Naive thymus-derived CD4-positive, alpha-beta T cell (primary cell): ENCODE data around the gene AK4. TPM values are rescaled to one million over a fixed set of nuclear protein-coding genes. Genes with fewer than 3 reads are reported as not detected.

Experiments used
- ATAC-seq: fragments of 150-1000 bp; cut with Tn5 transposase; 2 replicates; pipeline ENCODE4 v1.10.0; 2021; ENCODE audit warnings: mild to moderate bottlenecking, moderate library complexity
- CTCF ChIA-PET: fragments of 350-600 bp; sonication (Branson Sonifier 250); formaldehyde crosslinking; loops from one replicate; lab custom pipeline; 2021; ENCODE audit warnings: antibody characterized with exemption; lab: Charles Lee
- POLR2A ChIA-PET: fragments of 350-600 bp; sonication (Branson Sonifier 250); formaldehyde crosslinking; loops from one replicate; lab custom pipeline; 2021; ENCODE audit warnings: antibody characterized with exemption, inconsistent platforms; lab: Charles Lee
- DNase-seq, 9 donors: peaks; one replicate each; pipeline versions ENCODE4 v3.0.0 to v3.0.0-alpha.2; 2020 to 2022; ENCODE audit warnings: mixed read lengths in 1 of 9
- H3K27ac ChIP-seq: one replicate; pipeline ENCODE4 v1.7.0; 2013; ENCODE audit warnings: mild to moderate bottlenecking, low read depth, low read length, moderate library complexity
- H3K27me3 ChIP-seq, 2 donors: one replicate each; pipeline ENCODE4 v1.7.0; 2013; ENCODE audit warnings: low read length in 2 of 2, mild to moderate bottlenecking in 2 of 2, moderate library complexity in 2 of 2; ENCODE audit not compliant: control insufficient read depth in 2 of 2, insufficient read depth in 2 of 2
- H3K36me3 ChIP-seq, 3 experiments: 1 replicate in 2 of 3; 2 replicates in 1 of 3; pipeline ENCODE4 v1.7.0; 2013; ENCODE audit warnings: low read length in 3 of 3, mild to moderate bottlenecking in 3 of 3, moderate library complexity in 1 of 3; ENCODE audit not compliant: insufficient read depth in 3 of 3, control insufficient read depth in 2 of 3
- H3K4me1 ChIP-seq, 2 donors: one replicate each; pipeline ENCODE4 v1.7.0; 2013; ENCODE audit warnings: low read length in 2 of 2, mild to moderate bottlenecking in 2 of 2, moderate library complexity in 1 of 2; ENCODE audit not compliant: control insufficient read depth in 2 of 2, insufficient read depth in 2 of 2
- H3K4me3 ChIP-seq: 2 replicates; pipeline ENCODE4 v1.7.0; 2013; ENCODE audit warnings: mild to moderate bottlenecking, low read length
- H3K9me3 ChIP-seq, 3 experiments: 1 replicate in 2 of 3; 2 replicates in 1 of 3; pipeline ENCODE4 v1.7.0; 2013; ENCODE audit warnings: low read length in 3 of 3; ENCODE audit not compliant: control insufficient read depth in 2 of 3
- H3K27ac Mint-ChIP-seq, 9 donors: one replicate each; pipeline ENCODE4 v1.8.0; 2020 to 2022; ENCODE audit warnings: mixed read lengths in 9 of 9, mild to moderate bottlenecking in 8 of 9, moderate library complexity in 5 of 9, inconsistent platforms in 2 of 9
- H3K27me3 Mint-ChIP-seq, 5 donors: one replicate each; pipeline ENCODE4 v1.8.0; 2021 to 2022; ENCODE audit warnings: mixed read lengths in 5 of 5, mild to moderate bottlenecking in 1 of 5
- H3K36me3 Mint-ChIP-seq, 5 donors: one replicate each; pipeline ENCODE4 v1.8.0; 2020 to 2022; ENCODE audit warnings: mixed read lengths in 5 of 5, mild to moderate bottlenecking in 3 of 5, inconsistent platforms in 1 of 5
- H3K4me1 Mint-ChIP-seq, 7 donors: one replicate each; pipeline ENCODE4 v1.8.0; 2020 to 2022; ENCODE audit warnings: mixed read lengths in 7 of 7, mild to moderate bottlenecking in 3 of 7, inconsistent platforms in 1 of 7
- H3K4me3 Mint-ChIP-seq, 10 donors: one replicate each; pipeline ENCODE4 v1.8.0; 2020 to 2022; ENCODE audit warnings: mild to moderate bottlenecking in 10 of 10, mixed read lengths in 10 of 10, moderate library complexity in 6 of 10, inconsistent platforms in 2 of 10
- H3K9me3 Mint-ChIP-seq, 11 donors: one replicate each; pipeline ENCODE4 v1.8.0; 2020 to 2022; ENCODE audit warnings: mixed read lengths in 11 of 11, mild to moderate bottlenecking in 4 of 11, inconsistent platforms in 1 of 11, moderate library complexity in 1 of 11
- intact Hi-C, 2 donors: fragments of 100-400 bp; cut with micrococcal nuclease; formaldehyde crosslinking; loops; one replicate each; pipeline ENCODE4 v1.15.1; 2023
- polyA plus RNA-seq, 2 donors: library from polyadenylated mRNA; unstranded; fragments of 300-500 nt; fragmentation: Illumina TruSeq; gene quantifications; one replicate each; pipeline ENCODE4 v1.2.3, GENCODE V29; 2021
- total RNA-seq, 6 experiments: library from RNA in 5 of 6; stranded (reverse) in 5 of 6; gene quantifications; 1 replicate in 5 of 6; 2 replicates in 1 of 6; pipeline ENCODE4 v1.2.3 and lab custom pipeline; 2021 to 2026

Gene AK4
- total and polyA plus RNA-seq, 7 experiments from 2014 or later, result 0.04 to 121 (median 0.40) TPM

GRCh38 chr1:65180977-65181376, 33.0 kb downstream of the AK4 start:
- CTCF ChIA-PET, result no interaction called here
- H3K9me3 ChIP-seq, result no peaks in the 10 kb centered on the region
- POLR2A ChIA-PET, result no interaction called here
- ATAC-seq (no peak), DNase-seq (no peak)
- H3K27ac Mint-ChIP-seq, result no peak overlapping the region
- no peaks in the 10 kb centered on the region for H3K36me3 ChIP-seq
- intact Hi-C loops, result no loop called here
- peaks cover 0 to 22% (median 0%) of the 10 kb centered on the region in 7 donors for H3K4me1 Mint-ChIP-seq
- no peaks in the 10 kb centered on the region for H3K4me1 ChIP-seq
- no peak overlapping the region for H3K4me3 Mint-ChIP-seq
- H3K27me3 ChIP-seq, result no peaks in the 10 kb centered on the region
- H3K27ac ChIP-seq, result no peak overlapping the region
- H3K27me3 Mint-ChIP-seq, result peaks cover 0 to 7% (median 0%) of the 10 kb centered on the region in 5 donors
- no peak overlapping the region for H3K4me3 ChIP-seq
- no peaks in the 10 kb centered on the region for H3K9me3 Mint-ChIP-seq
- peaks cover 0 to 13% (median 0%) of the 10 kb centered on the region in 5 donors for H3K36me3 Mint-ChIP-seq

GRCh38 chr1:65182658-65183268, 34.8 kb downstream of the AK4 start:
- H3K27ac Mint-ChIP-seq, result peak overlapping the region in 1 of 9 donors; percentile 52
- POLR2A ChIA-PET, result no interaction called here
- Histone ChIP-seq H3K36me3 (no peaks in the 10 kb centered on the region), H3K27me3 (no peaks in the 10 kb centered on the region), H3K27ac (no peak overlapping the region), H3K9me3 (no peaks in the 10 kb centered on the region), H3K4me1 (no peaks in the 10 kb centered on the region), H3K4me3 (no peak overlapping the region)
- CTCF ChIA-PET, result no interaction called here
- no peak overlapping the region for H3K4me3 Mint-ChIP-seq
- peaks cover 0 to 15% (median 0%) of the 10 kb centered on the region in 5 donors for H3K36me3 Mint-ChIP-seq
- DNase-seq (no peak), ATAC-seq (no peak)
- intact Hi-C loops, result no loop called here
- H3K9me3 Mint-ChIP-seq, result peaks cover 0 to 1% (median 0%) of the 10 kb centered on the region in 11 donors
- no peaks in the 10 kb centered on the region for H3K27me3 Mint-ChIP-seq
- peaks cover 0 to 25% (median 0%) of the 10 kb centered on the region in 7 donors for H3K4me1 Mint-ChIP-seq

- Histone ChIP-seq H3K36me3 (no peaks in the 10 kb centered on the region), H3K4me1 (no peaks in the 10 kb centered on the region), H3K27ac (no peak overlapping the region), H3K27me3 (no peaks in the 10 kb centered on the region), H3K4me3 (no peak overlapping the region), H3K9me3 (no peaks in the 10 kb centered on the region)
- H3K27ac Mint-ChIP-seq, result no peak overlapping the region
- H3K36me3 Mint-ChIP-seq, result peaks cover 0 to 42% (median 0%) of the 10 kb centered on the region in 5 donors
- H3K4me3 Mint-ChIP-seq, result no peak overlapping the region
- ChIA-PET POLR2A (no interaction called here), CTCF (no interaction called here)
- no peak for ATAC-seq
- intact Hi-C loops, result no loop called here
- H3K27me3 Mint-ChIP-seq, result peaks cover 0 to 8% (median 0%) of the 10 kb centered on the region in 5 donors
- H3K9me3 Mint-ChIP-seq, result peaks cover 0 to 1% (median 0%) of the 10 kb centered on the region in 11 donors
- no peak for DNase-seq
- peaks cover 0 to 23% (median 0%) of the 10 kb centered on the region in 7 donors for H3K4me1 Mint-ChIP-seq
Observed at GRCh38 chr1:65189576-65190115, 41.6 kb downstream of the AK4 start.

GRCh38 chr1:65190229-65190628, 42.2 kb downstream of the AK4 start:
- no peak overlapping the region for H3K27ac ChIP-seq
- no peak for ATAC-seq
- Mint-ChIP-seq H3K4me3 (no peak overlapping the region), H3K27me3 (peaks cover 0 to 8% (median 0%) of the 10 kb centered on the region in 5 donors), H3K27ac (no peak overlapping the region), H3K4me1 (peaks cover 0 to 23% (median 0%) of the 10 kb centered on the region in 7 donors), H3K36me3 (peaks cover 0 to 39% (median 0%) of the 10 kb centered on the region in 5 donors), H3K9me3 (peaks cover 0 to 1% (median 0%) of the 10 kb centered on the region in 11 donors)
- no peaks in the 10 kb centered on the region for H3K4me1 ChIP-seq
- no peaks in the 10 kb centered on the region for H3K9me3 ChIP-seq
- H3K4me3 ChIP-seq, result no peak overlapping the region
- DNase-seq, result no peak
- CTCF ChIA-PET, result interaction anchor here (0.5 kb wide), 1 partner anchor 25 kb away, joined by 3 read pairs; no protein-coding TSS in a partner anchor
- H3K27me3 ChIP-seq, result no peaks in the 10 kb centered on the region
- POLR2A ChIA-PET, result no interaction called here
- intact Hi-C loops, result no loop called here
- H3K36me3 ChIP-seq, result no peaks in the 10 kb centered on the region

GRCh38 chr1:65193129-65193695, 45.2 kb downstream of the AK4 start:
- peaks cover 0 to 48% (median 0%) of the 10 kb centered on the region in 5 donors for H3K36me3 Mint-ChIP-seq

GRCh38 chr1:65195495-65196417, 47.8 kb downstream of the AK4 start:
- no peak for ATAC-seq
- Mint-ChIP-seq H3K27ac (peak overlapping the region in 1 of 9 donors; percentile 20), H3K4me1 (peaks cover 0 to 17% (median 0%) of the 10 kb centered on the region in 7 donors), H3K36me3 (peaks cover 0 to 50% (median 0%) of the 10 kb centered on the region in 5 donors), H3K4me3 (no peak overlapping the region), H3K27me3 (peaks cover 0 to 11% (median 0%) of the 10 kb centered on the region in 5 donors), H3K9me3 (peaks cover 0 to 1% (median 0%) of the 10 kb centered on the region in 11 donors)
- H3K9me3 ChIP-seq, result no peaks in the 10 kb centered on the region
- intact Hi-C loops, result no loop called here
- DNase-seq, result no peak
- POLR2A ChIA-PET, result no interaction called here
- no peak overlapping the region for H3K27ac ChIP-seq
- H3K4me3 ChIP-seq, result no peak overlapping the region
- H3K27me3 ChIP-seq, result no peaks in the 10 kb centered on the region
- CTCF ChIA-PET, result no interaction called here
- no peaks in the 10 kb centered on the region for H3K36me3 ChIP-seq
- no peaks in the 10 kb centered on the region for H3K4me1 ChIP-seq

More at GRCh38 chr1:65193129-65193695, 45.2 kb downstream of the AK4 start:
- H3K4me3 Mint-ChIP-seq, result no peak overlapping the region
- H3K27ac Mint-ChIP-seq, result no peak overlapping the region
- POLR2A ChIA-PET, result no interaction called here
- intact Hi-C loops, result no loop called here
- H3K4me1 Mint-ChIP-seq, result peaks cover 0 to 27% (median 0%) of the 10 kb centered on the region in 7 donors
- Histone ChIP-seq H3K9me3 (no peaks in the 10 kb centered on the region), H3K36me3 (no peaks in the 10 kb centered on the region), H3K4me1 (no peaks in the 10 kb centered on the region), H3K4me3 (no peak overlapping the region), H3K27ac (no peak overlapping the region), H3K27me3 (no peaks in the 10 kb centered on the region)
- ATAC-seq (no peak), DNase-seq (no peak)
- CTCF ChIA-PET, result no interaction called here
- H3K27me3 Mint-ChIP-seq, result peaks cover 0 to 10% (median 0%) of the 10 kb centered on the region in 5 donors
- peaks cover 0 to 1% (median 0%) of the 10 kb centered on the region in 11 donors for H3K9me3 Mint-ChIP-seq
